Subcutaneous adipose tissue (tissue), 4 donors: Measurements from ENCODE around the gene EPS8. TPM values are rescaled to one million over a fixed set of nuclear protein-coding genes. Genes with fewer than 3 reads are reported as not detected.

ENCODE experiments used
- CTCF ChIP-seq: fragments of 450-650 bp; IDR thresholded peaks from one replicate; pipeline ENCODE4 v1.5.1; 2016; ENCODE audit warnings: low read depth, mild to moderate bottlenecking, control low read depth, antibody characterized with exemption, moderate library complexity
- total RNA-seq, 4 donors: library from RNA; depleted of rRNA; stranded (reverse); fragments of >200 nt; gene quantifications; one replicate each; pipeline ENCODE4 v1.1.0, GENCODE V29; 2016

EPS8 gene
- total RNA-seq, 4 donors from 2014 or later, result 254 to 462 (median 288) TPM

DNA sequence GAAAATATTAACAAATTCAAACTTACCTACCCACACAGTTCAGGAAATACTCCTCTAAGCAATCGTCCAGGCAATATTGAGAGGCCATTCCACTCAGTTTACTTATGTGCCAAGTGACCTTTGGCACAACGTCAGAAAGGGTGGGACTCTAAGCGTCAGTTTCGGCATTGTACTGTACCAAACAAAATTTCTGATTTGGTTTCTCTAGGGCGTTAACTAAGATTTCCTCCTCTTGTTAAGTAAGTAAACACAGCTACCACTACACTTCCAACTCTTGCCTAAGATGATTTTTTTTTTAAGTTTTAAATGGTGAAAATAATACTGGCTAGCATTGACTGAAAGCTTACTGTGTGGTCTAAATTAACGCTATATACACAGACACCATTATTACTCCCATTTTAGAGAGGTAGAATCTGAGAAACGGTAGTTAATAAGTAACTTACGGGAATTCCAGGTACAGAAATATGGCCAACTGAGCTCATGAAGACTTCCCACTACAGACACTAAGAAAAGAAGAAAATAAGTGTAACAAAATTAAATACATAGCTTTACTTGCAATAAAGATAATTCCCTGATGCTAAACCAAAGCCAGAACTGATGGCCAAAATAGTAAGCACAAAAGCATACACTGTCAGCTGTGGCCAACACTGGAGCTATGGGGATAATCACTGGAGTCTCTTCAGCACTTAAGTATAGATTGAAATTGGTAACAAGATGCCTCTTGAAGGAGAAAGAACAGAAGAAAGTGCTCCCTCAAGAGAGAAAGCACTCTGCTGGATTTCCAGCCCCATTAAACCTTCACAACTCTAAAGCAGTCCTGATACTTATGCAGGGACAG lies 76.1 kb downstream of the EPS8 start:
- TF ChIP-seq CTCF, result no peak

- TF ChIP-seq CTCF, result no peak
Observed at GRCh38 chr12:15712160-15712559, 77.0 kb downstream of the EPS8 start.

DNA sequence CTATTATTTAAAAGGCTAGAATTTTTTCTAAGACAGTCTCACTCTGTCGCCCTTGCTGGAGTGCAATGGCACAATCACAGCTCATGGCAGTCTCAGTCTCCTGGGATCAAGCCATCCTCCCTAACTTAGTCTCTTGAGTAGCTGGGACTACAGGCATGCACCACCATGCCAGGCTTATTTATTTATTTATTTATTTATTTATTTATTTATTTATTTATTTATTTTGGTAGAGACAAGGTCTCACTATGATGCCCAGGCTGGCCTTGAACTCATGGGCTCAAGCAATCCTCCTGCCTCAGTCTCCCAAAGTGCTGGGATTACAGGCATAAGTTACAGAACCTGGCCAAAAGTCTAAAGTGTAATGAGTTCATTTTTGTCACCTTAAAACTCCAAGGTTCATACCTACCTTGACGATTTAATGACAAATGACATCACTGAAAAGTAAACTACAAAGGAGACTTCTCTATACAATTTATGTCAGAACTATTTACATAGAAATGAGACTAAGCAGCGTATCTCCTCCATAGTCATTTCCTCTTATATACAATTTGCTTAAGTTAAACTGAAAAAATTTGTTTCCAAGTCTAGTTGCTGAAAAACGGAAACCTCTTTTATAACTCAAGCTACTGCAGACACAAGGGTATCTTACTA lies 78.2 kb downstream of the EPS8 start:
- no peak for TF ChIP-seq CTCF

DNA sequence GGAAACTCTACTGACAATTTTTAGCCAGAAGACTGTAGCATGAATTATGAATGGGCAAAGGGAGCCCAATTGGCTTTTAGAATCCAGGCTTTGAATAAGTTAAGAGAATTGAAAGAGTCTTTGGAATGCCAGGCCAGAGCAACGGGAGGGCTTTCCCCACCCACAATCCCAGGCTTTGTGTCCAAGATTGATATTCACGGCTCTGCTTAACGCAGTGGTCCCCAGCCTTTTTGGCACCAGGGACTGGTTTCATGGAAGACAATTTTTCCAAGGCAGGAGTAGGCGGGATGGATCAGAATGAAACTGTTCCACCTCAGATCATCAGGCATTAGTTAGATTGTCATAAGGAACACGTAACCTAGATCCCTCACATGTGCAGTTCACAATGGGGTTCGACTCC lies 79.6 kb downstream of the EPS8 start:
- no peak for TF ChIP-seq CTCF

- TF ChIP-seq CTCF, result no peak
Observed at GRCh38 chr12:15708396-15709076, 80.7 kb downstream of the EPS8 start.

DNA sequence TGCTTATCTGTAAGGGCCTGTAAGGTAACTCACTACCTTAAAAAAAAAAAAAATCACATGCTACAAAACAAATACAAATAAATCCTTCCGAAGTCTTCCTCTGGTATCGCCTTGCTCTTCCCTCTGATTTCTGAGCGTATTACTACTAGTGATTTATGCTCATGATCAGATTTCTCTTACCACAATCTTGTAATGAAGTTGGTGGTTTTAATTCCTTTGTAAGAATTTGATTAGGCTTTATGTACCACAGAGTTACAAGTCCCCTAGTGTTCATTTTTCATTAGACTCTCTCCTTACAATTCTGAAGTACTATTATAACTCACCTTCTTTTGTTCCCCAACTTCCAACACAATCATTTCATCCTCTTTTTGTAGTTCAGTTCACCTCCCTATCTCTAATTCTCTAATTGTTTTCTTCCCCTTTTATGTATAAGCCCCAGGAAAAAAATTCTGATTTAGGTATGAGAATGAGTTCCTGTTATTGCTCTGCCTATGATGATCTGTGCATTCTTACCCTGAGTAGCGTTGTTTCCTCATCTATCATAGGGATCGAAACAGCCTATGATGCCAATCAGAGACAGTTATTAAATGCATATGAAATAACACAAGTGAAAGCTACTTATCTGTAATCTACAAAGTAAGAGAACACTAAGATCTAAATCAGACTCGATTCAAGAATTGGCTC lies 81.5 kb downstream of the EPS8 start:
- TF ChIP-seq CTCF, result no peak
